ENCODE results near the gene CD8B2. TPM values are rescaled to one million over a fixed set of nuclear protein-coding genes. Genes with fewer than 3 reads are reported as not detected.

The CD8B2 gene
- total and polyA plus RNA-seq, 2 of the 13 experiments (the other 11 are each of a cell fraction or from before 2014, with no cell fraction given): not detected

GRCh38 chr2:106530866-106531265 lies 43.7 kb downstream of the CD8B2 start:
- Histone ChIP-seq H3K79me2 (ENCODE audit: insufficient read depth, low read length) (no peaks in the 10 kb centered on the region), H3K27ac (ENCODE audit: extremely low read length, insufficient read depth, low read length) (no peak overlapping the region), H2AFZ (ENCODE audit: low read length) (no peak overlapping the region), H3K36me3 (replicated peaks in 1 of 2; ENCODE audit: control insufficient read depth in 1 of 2, insufficient read depth in 2 of 2, low read length in 2 of 2) (no peaks in the 10 kb centered on the region), H3K9ac (ENCODE audit: insufficient read depth, low read depth, low read length) (no peak overlapping the region), H3K27me3 (ENCODE audit: control insufficient read depth in 1 of 2, insufficient read depth in 2 of 2, low read length in 2 of 2) (peaks cover 0 to 31% of the 10 kb centered on the region in 2 experiments; a peak in 3 of 5 replicates), H4K20me1 (ENCODE audit: insufficient read depth, low read length) (no peaks in the 10 kb centered on the region), H3K4me1 (ENCODE audit: insufficient read depth, low read length) (no peaks in the 10 kb centered on the region), H3K4me3 (replicated peaks in 1 of 3; ENCODE audit: insufficient read depth in 1 of 3, low read depth in 2 of 3, low read length in 3 of 3) (no peak overlapping the region), H3K4me2 (ENCODE audit: low read depth, low read length) (no peak overlapping the region), H3K9me3 (ENCODE audit: low read length) (no peaks in the 10 kb centered on the region)
- in situ Hi-C loops (cut with HindIII; ENCODE audit: extremely low pct_ligation_motif_present, low pct_unique_long_range_greater_than_20kb): no loop called here
- no peak for FAIRE-seq
- ChIA-PET CTCF (ENCODE audit: low intra/inter-chr PET ratio, low total read pairs) (no interaction called here), POLR2A (no interaction called here)
- DNase-seq (ENCODE audit: low spot score): no peak
- TF ChIP-seq CHCHD3 (CRISPR knock-in tag; IDR thresholded peaks at IDR 0.05) (no peak), ZBTB33 (CRISPR knock-in tag; IDR thresholded peaks at IDR 0.05) (no peak)
- no peak for ATAC-seq
- intact Hi-C loops (cut with micrococcal nuclease; ENCODE audit: unreplicated experiment): no loop called here
- WGBS (ENCODE audit: low lambda C conversion rate): 18% methylated on average over 2 of the region's 2 CpGs
- BruUV-seq (replicated peaks): no TSS peak

GRCh38 chr2:106531676-106532214 lies 44.6 kb downstream of the CD8B2 start:
- intact Hi-C loops (cut with micrococcal nuclease; ENCODE audit: unreplicated experiment): no loop called here
- POLR2A ChIA-PET: no interaction called here
- Histone ChIP-seq H3K27ac (ENCODE audit: extremely low read length, insufficient read depth, low read length) (no peak overlapping the region), H3K4me1 (ENCODE audit: insufficient read depth, low read length) (no peaks in the 10 kb centered on the region), H3K9ac (ENCODE audit: insufficient read depth, low read depth, low read length) (no peak overlapping the region), H3K9me3 (ENCODE audit: low read length) (no peaks in the 10 kb centered on the region), H3K4me3 (replicated peaks in 1 of 3; ENCODE audit: insufficient read depth in 1 of 3, low read depth in 2 of 3, low read length in 3 of 3) (no peak overlapping the region), H3K4me2 (ENCODE audit: low read depth, low read length) (no peak overlapping the region), H3K27me3 (ENCODE audit: control insufficient read depth in 1 of 2, insufficient read depth in 2 of 2, low read length in 2 of 2) (peaks cover 0 to 31% of the 10 kb centered on the region in 2 experiments; a peak in 3 of 5 replicates), H2AFZ (ENCODE audit: low read length) (no peak overlapping the region), H3K36me3 (replicated peaks in 1 of 2; ENCODE audit: control insufficient read depth in 1 of 2, insufficient read depth in 2 of 2, low read length in 2 of 2) (no peaks in the 10 kb centered on the region), H3K79me2 (ENCODE audit: insufficient read depth, low read length) (no peaks in the 10 kb centered on the region), H4K20me1 (ENCODE audit: insufficient read depth, low read length) (no peaks in the 10 kb centered on the region)
- WGBS (ENCODE audit: low lambda C conversion rate): 26% methylated on average over 7 of the region's 7 CpGs
- CTCF ChIA-PET (ENCODE audit: low intra/inter-chr PET ratio, low total read pairs): no interaction called here
- ATAC-seq: peak; percentile 78
- TF ChIP-seq ZBTB33 (CRISPR knock-in tag; IDR thresholded peaks at IDR 0.05) (no peak), TCF7 (IDR thresholded peaks at IDR 0.05; ENCODE audit: low read depth) (peak; percentile 38; the same call in 1 of the 2 replicates), FOXA1 (IDR thresholded peaks at IDR 0.05) (no peak), FOXA1 (CRISPR knock-in tag; IDR thresholded peaks at IDR 0.05) (0 out of 2 replicates have a peak, but pooled peaks have one; percentile 7), NCOA2 (CRISPR knock-in tag; IDR thresholded peaks at IDR 0.05) (0 out of 2 replicates have a peak, but pooled peaks have one; percentile 17)
- in situ Hi-C loops (cut with HindIII; ENCODE audit: extremely low pct_ligation_motif_present, low pct_unique_long_range_greater_than_20kb): no loop called here
- DNase-seq (ENCODE audit: low spot score): peak; percentile 70
- no TSS peak for BruUV-seq (replicated peaks)
- no peak for FAIRE-seq
